MV-4-11 (cell line): ENCODE results near the gene BMPR1B.
A peak's percentile ranks its signal among the peaks of the same experiment; 100 is the strongest.
"Not testable (repeated sequence)": the region's sequence is repeated elsewhere in the genome, so short reads cannot be mapped to it uniquely, and the experiment has no call there.

Experiments used
- DNase-seq: peaks from one replicate; lab custom pipeline; 2025; lab: John Stamatoyannopoulos, UW

Gene BMPR1B

GRCh38 chr4:95142932-95143331 is 385.2 kb downstream of the BMPR1B start:
- DNase-seq, result no peak

- DNase-seq, result no peak
These were observed 393.5 kb downstream of the BMPR1B start for GRCh38 chr4:95151255-95151654.

- no peak for DNase-seq
These were observed 395.4 kb downstream of the BMPR1B start for GRCh38 chr4:95153182-95153581.

DNA sequence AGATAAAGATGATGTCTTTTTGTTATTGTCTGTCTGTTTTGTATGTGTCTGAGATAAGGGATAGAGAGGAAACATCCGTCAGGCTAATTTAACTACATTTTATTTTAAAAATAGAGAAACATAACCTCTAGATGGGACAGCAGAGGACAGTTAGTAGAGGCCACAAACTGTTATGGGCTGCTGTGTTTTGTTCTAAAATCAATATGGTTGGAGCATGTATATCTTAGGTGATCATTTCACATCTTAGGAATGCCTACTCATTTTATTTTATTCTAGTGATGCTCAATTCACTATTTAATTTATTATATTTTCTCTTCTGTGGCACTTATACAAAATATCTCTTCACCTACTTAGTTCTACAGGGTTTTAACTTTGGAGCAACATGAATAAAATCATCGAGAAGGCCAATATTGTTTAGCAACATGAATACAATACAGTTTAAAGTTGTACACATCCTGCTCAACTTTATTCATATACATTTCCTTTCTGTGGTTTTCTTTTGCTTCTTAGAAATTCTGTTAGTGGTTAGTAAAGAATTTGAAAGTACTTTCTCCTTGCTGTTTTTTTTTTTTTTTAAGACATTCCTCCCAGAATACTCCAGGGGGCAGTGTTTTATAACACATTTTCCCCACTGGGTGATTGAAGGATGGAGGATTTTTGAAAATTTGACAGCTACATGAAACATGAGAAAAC is 398.1 kb downstream of the BMPR1B start:
- DNase-seq, result peak; percentile 53

- no peak for DNase-seq
These were observed 398.7 kb downstream of the BMPR1B start for GRCh38 chr4:95156452-95156765.

- no peak for DNase-seq
These were observed 399.8 kb downstream of the BMPR1B start for GRCh38 chr4:95157596-95157995.

DNA sequence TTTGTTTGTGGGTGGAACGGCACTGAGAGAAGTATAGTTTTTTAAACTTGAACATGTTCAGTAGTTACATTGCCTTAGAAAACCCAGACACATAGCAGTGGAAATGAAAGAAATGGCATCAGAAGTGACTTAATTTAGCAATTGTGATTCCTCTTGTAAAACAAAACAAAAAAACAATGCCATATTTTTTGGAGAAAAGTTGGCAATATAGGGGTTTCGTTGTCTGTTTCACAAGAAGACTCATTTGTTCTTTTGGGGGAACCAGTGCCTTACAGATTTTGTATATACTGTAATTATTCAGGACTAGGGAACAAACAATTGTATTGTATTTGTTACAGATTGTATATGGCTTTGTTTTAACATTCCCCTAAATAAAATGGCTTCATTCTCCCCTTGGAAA is 400.3 kb downstream of the BMPR1B start:
- DNase-seq, result no peak

DNA sequence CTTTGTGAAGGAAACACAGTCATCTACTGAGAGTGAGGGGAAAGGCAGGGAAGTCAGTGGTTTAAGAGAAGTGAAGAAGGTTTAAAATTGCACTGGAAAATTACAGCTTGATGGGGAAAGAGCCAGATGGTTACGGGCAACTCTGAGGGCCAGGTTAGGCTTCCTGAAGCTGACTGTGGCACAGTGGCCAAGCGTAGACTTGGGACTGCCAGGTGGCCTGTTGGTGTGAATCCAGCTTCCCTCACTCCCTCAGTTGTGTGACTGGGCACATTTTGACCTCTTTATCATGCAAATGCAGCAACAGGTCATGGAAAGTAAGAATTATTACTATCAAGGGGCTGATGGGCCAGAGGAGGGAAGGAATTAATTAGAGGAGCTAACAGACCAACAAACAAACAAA is 400.9 kb downstream of the BMPR1B start:
- no peak for DNase-seq

GRCh38 chr4:95159384-95159783 is 401.6 kb downstream of the BMPR1B start:
- no peak for DNase-seq

- DNase-seq, result no peak
These were observed 404.2 kb downstream of the BMPR1B start for GRCh38 chr4:95161781-95162469.

- no peak for DNase-seq
These were observed 405.1 kb downstream of the BMPR1B start for GRCh38 chr4:95162867-95163266.

DNA sequence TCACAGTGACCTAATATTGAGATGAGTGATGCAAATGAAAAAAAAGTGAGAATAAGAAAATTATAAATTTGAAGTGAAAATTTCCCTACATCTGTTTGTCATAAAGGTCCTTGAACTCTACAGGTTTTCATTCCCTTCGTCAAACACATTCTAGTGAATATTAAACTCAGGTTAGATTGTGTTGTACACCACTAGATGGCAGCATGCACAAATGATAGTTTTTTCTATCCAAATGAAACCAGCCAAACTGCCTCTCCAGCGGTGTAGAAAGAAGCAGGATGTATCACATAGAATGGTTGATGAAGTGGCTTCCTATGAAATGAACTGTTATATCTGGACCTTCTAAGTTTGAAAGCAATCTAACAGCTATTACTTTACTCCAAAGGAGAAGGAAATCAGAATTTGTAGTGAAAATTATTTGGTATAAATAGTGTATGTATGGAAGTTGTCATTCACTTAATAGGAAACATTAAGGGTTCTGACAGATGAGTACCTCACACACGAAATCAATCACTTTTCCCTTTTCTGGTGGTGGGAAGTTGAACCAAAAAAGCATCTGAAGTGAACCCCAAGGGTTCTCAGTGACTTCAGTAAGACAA is 408.3 kb downstream of the BMPR1B start:
- peak; percentile 63 for DNase-seq

GRCh38 chr4:95167805-95168204 is 410.1 kb downstream of the BMPR1B start:
- DNase-seq, result peak; percentile 59

DNA sequence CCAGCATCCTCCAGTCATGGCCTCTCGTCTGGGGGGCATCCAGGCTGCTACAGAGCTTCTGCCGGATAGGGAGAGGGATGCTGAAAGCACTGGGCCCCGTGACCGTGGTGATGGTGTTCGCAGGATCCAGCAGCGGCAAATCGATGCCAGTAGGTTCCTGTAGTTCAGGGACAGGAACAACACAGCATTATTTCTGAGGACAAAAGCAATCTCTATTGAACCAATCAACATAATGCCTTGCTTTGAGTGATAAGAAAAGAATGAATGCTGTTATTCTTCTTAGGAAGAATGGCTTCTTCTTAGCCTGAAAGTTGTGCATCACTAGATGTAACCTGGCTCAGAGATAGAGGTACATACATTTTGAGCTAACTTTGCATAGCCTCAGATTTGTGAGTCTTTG is 412.4 kb downstream of the BMPR1B start:
- no peak for DNase-seq

DNA sequence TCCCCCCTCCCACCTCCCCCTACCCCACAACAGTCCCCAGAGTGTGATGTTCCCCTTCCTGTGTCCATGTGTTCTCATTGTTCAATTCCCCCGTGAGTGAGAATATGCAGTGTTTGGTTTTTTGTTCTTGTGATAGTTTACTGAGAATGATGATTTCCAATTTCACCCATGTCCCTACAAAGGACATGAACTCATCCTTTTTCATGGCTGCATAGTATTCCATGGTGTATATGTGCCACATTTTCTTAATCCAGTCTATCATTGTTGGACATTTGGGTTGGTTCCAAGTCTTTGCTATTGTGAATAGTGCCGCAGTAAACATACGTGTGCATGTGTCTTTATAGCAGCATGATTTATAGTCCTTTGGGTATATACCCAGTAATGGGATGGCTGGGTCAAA is 413.6 kb downstream of the BMPR1B start:
- DNase-seq, result not testable (repeated sequence)

DNA sequence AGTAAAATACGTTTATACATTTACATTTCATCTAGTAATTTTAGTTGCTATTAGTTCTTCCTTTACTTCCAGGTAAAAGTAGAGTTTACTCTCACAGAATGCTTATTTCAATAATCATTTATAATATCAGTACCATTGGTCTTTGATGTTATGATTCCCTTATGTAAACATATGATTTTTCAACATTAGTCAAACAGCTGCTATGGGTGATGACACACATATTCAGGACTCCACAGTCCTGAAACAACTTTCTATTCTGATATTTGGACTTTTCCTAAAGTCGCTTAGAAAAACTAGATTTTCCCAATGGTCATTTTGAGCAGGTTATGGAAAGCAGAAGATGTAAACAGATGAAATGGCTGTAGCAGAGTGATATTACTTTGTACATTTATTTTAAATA is 421.2 kb downstream of the BMPR1B start:
- DNase-seq, result no peak

- no peak for DNase-seq
These were observed 422.9 kb downstream of the BMPR1B start for GRCh38 chr4:95180531-95181242.

- DNase-seq, result peak; percentile 43
These were observed 423.7 kb downstream of the BMPR1B start for GRCh38 chr4:95181243-95181995.

GRCh38 chr4:95181996-95182306 is 424.2 kb downstream of the BMPR1B start:
- no peak for DNase-seq

GRCh38 chr4:95183656-95184408 is 426.1 kb downstream of the BMPR1B start:
- no peak for DNase-seq

- DNase-seq, result no peak
These were observed 428.9 kb downstream of the BMPR1B start for GRCh38 chr4:95186666-95187065.
